Measurements from ENCODE around the gene ACTRT2. TPM values are rescaled to one million over a fixed set of nuclear protein-coding genes. Genes with fewer than 3 reads are reported as not detected.

The ACTRT2 gene
- total RNA-seq, 1 donor from 2014 or later = not detected

- no peak for DNase-seq (ENCODE audit: low spot score in 2 of 2)
- intact Hi-C loops (cut with DNase I) = no loop called here
- no peaks in the 10 kb centered on the region for H3K36me3 ChIP-seq
- TF ChIP-seq CTCF (IDR thresholded peaks at IDR 0.05) = no peak
- no peaks in the 10 kb centered on the region for H3K27me3 ChIP-seq
- H3K9me3 ChIP-seq = no peaks in the 10 kb centered on the region
- H3K27ac ChIP-seq = no peak overlapping the region
- no peak overlapping the region for H3K4me3 ChIP-seq
- H3K4me1 ChIP-seq = no peaks in the 10 kb centered on the region
Observed at GRCh38 chr1:3022976-3023375, 1.7 kb downstream of the ACTRT2 start.

- DNase-seq (ENCODE audit: low spot score in 2 of 2) = no peak
- no peak for TF ChIP-seq CTCF (IDR thresholded peaks at IDR 0.05)
- Histone ChIP-seq H3K36me3 (no peaks in the 10 kb centered on the region), H3K27ac (no peak overlapping the region), H3K4me1 (no peaks in the 10 kb centered on the region), H3K27me3 (no peaks in the 10 kb centered on the region), H3K9me3 (no peaks in the 10 kb centered on the region), H3K4me3 (no peak overlapping the region)
- intact Hi-C loops (cut with DNase I) = no loop called here
Observed at GRCh38 chr1:3024019-3024418, 2.8 kb downstream of the ACTRT2 start.

- no peaks in the 10 kb centered on the region for H3K9me3 ChIP-seq
- H3K36me3 ChIP-seq = no peaks in the 10 kb centered on the region
- intact Hi-C loops (cut with DNase I) = no loop called here
- H3K4me3 ChIP-seq = no peak overlapping the region
- no peak overlapping the region for H3K27ac ChIP-seq
- no peaks in the 10 kb centered on the region for H3K27me3 ChIP-seq
- peak in 1 of 2 donors; percentile 53 for DNase-seq (ENCODE audit: low spot score in 2 of 2)
- no peaks in the 10 kb centered on the region for H3K4me1 ChIP-seq
- TF ChIP-seq CTCF (IDR thresholded peaks at IDR 0.05) = no peak
Observed at GRCh38 chr1:3024588-3024987, 3.3 kb downstream of the ACTRT2 start.

GRCh38 chr1:3026124-3026523 lies 4.9 kb downstream of the ACTRT2 start:
- DNase-seq (ENCODE audit: low spot score in 2 of 2) = no peak
- intact Hi-C loops (cut with DNase I) = no loop called here
- H3K27me3 ChIP-seq = no peaks in the 10 kb centered on the region
- H3K4me3 ChIP-seq = no peak overlapping the region
- no peaks in the 10 kb centered on the region for H3K9me3 ChIP-seq
- no peak overlapping the region for H3K27ac ChIP-seq
- no peak for TF ChIP-seq CTCF (IDR thresholded peaks at IDR 0.05)
- no peaks in the 10 kb centered on the region for H3K4me1 ChIP-seq
- no peaks in the 10 kb centered on the region for H3K36me3 ChIP-seq

GRCh38 chr1:3026581-3027391 lies 5.5 kb downstream of the ACTRT2 start:
- H3K9me3 ChIP-seq = no peaks in the 10 kb centered on the region
- no peaks in the 10 kb centered on the region for H3K36me3 ChIP-seq
- H3K4me3 ChIP-seq = no peak overlapping the region
- no peaks in the 10 kb centered on the region for H3K27me3 ChIP-seq
- no peak overlapping the region for H3K27ac ChIP-seq
- no peak for TF ChIP-seq CTCF (IDR thresholded peaks at IDR 0.05)
- intact Hi-C loops (cut with DNase I) = no loop called here
- no peak for DNase-seq (ENCODE audit: low spot score in 2 of 2)
- no peaks in the 10 kb centered on the region for H3K4me1 ChIP-seq

Measured in ascending aorta (tissue), 2 donors.